SK-N-SH (cell line): ENCODE measurements around the gene SLC25A30. TPM values are rescaled to one million over a fixed set of nuclear protein-coding genes. Genes with fewer than 3 reads are reported as not detected.

Experiments used
- CTCF ChIA-PET: fragments of 300-600, 350-600 bp; formaldehyde crosslinking; extraction: SDS; loops from one replicate; lab custom pipeline; 2021; lab: Yijun Ruan, JAX
- POLR2A ChIA-PET: fragments of 350-600 bp; sonication (Branson Sonifier 250); formaldehyde crosslinking; extraction: SDS; loops from one replicate; lab custom pipeline; 2020; ENCODE audit warnings: antibody characterized with exemption, inconsistent platforms; lab: Yijun Ruan, JAX
- DNase-seq: peaks from one replicate; pipeline ENCODE4 v3.0.0; 2012
- H2AFZ ChIP-seq: fragments of 200-600 bp; sonication (generic); 2 replicates; pipeline ENCODE4 v1.8.1; 2016; ENCODE audit warnings: antibody characterized with exemption, mild to moderate bottlenecking, low read depth
- H3F3A ChIP-seq: fragments of 200-600 bp; sonication (generic); replicated peaks from 2 replicates; pipeline ENCODE3; 2016; ENCODE audit warnings: antibody characterized with exemption, mild to moderate bottlenecking; ENCODE audit not compliant: insufficient read depth
- H3K27ac ChIP-seq, 2 experiments: fragments of 200-500 bp in 1 of 2; fragments of 200-600 bp in 1 of 2; sonication (Bioruptor generic) in 1 of 2; sonication (generic), shearing (Covaris generic) in 1 of 2; 2 replicates each; pipeline versions ENCODE4 v1.5.1 to v1.6.1; 2014 to 2016; ENCODE audit warnings: low read depth in 2 of 2, inconsistent platforms in 1 of 2, low read length in 1 of 2, mild to moderate bottlenecking in 1 of 2, mixed read lengths in 1 of 2
- H3K27me3 ChIP-seq: fragments of 200-600 bp; sonication (generic), shearing (Covaris generic); 2 replicates; pipeline ENCODE4 v1.6.1; 2016; ENCODE audit warnings: mixed run types; ENCODE audit not compliant: insufficient read depth
- H3K36me3 ChIP-seq, 2 experiments: fragments of 200-500 bp in 1 of 2; fragments of 200-600 bp in 1 of 2; sonication (Bioruptor generic) in 1 of 2; sonication (generic) in 1 of 2; replicated peaks in 1 of 2; 2 replicates each; pipeline versions ENCODE3 to v1.5.1; 2014 to 2016; ENCODE audit warnings: low read length in 1 of 2, mild to moderate bottlenecking in 1 of 2; ENCODE audit not compliant: insufficient read depth in 2 of 2, control insufficient read depth in 1 of 2
- H3K4me1 ChIP-seq, 2 experiments: fragments of 200-500 bp in 1 of 2; fragments of 200-600 bp in 1 of 2; sonication (Bioruptor generic) in 1 of 2; sonication (generic), shearing (Covaris generic) in 1 of 2; 2 replicates each; pipeline versions ENCODE4 v1.5.1 to v1.6.1; 2014 to 2016; ENCODE audit warnings: low read depth in 1 of 2, low read length in 1 of 2, mixed run types in 1 of 2; ENCODE audit not compliant: insufficient read depth in 2 of 2, control insufficient read depth in 1 of 2
- H3K4me2 ChIP-seq: fragments of 200-600 bp; sonication (generic), shearing (Covaris generic); 2 replicates; pipeline ENCODE4 v1.6.1; 2017; ENCODE audit warnings: mixed run types
- H3K4me3 ChIP-seq, 2 experiments: fragments of 200-500 bp in 1 of 2; fragments of 200-600 bp in 1 of 2; sonication (Bioruptor generic) in 1 of 2; sonication (generic), shearing (Covaris generic) in 1 of 2; 2 replicates each; pipeline versions ENCODE4 v1.5.1 to v1.8.1; 2014 to 2016; ENCODE audit warnings: low read depth in 2 of 2, inconsistent platforms in 1 of 2, low read length in 1 of 2, mild to moderate bottlenecking in 1 of 2, mixed read lengths in 1 of 2, moderate library complexity in 1 of 2
- H3K79me2 ChIP-seq: fragments of 200-600 bp; sonication (generic); 2 replicates; pipeline ENCODE4 v1.8.1; 2017; ENCODE audit warnings: mild to moderate bottlenecking; ENCODE audit not compliant: insufficient read depth
- H3K9ac ChIP-seq: fragments of 200-600 bp; sonication (generic); 2 replicates; pipeline ENCODE4 v1.6.1; 2017; ENCODE audit warnings: mixed run types
- H3K9me2 ChIP-seq: fragments of 200-600 bp; sonication (generic); 2 replicates; pipeline ENCODE4 v1.6.1; 2017; ENCODE audit warnings: mixed run types
- H3K9me3 ChIP-seq: fragments of 200-600 bp; sonication (generic); 2 replicates; pipeline ENCODE4 v1.6.1; 2017; ENCODE audit warnings: mixed run types, mild to moderate bottlenecking, moderate library complexity
- H4K20me1 ChIP-seq: fragments of 200-600 bp; sonication (generic); 2 replicates; pipeline ENCODE4 v1.6.1; 2017; ENCODE audit warnings: mild to moderate bottlenecking, mixed run types; ENCODE audit not compliant: insufficient read depth
- EP300 ChIP-seq, 2 experiments: IDR thresholded peaks; 2 replicates each; pipeline versions ENCODE4 v1.4.0 to v1.6.1; 2012; ENCODE audit warnings: borderline replicate concordance in 1 of 2, low read depth in 1 of 2, low read length in 1 of 2
- FOSL2 ChIP-seq: IDR thresholded peaks from 2 replicates; pipeline ENCODE4 v1.4.0; 2012; ENCODE audit warnings: low read depth, mild to moderate bottlenecking, moderate library complexity, borderline replicate concordance
- JUND ChIP-seq: IDR thresholded peaks from 2 replicates; pipeline ENCODE4 v1.4.0; 2012
- MXI1 ChIP-seq: IDR thresholded peaks from 2 replicates; pipeline ENCODE4 v1.6.1; 2012; ENCODE audit warnings: mild to moderate bottlenecking, low read depth, low read length, improper control_type of control experiment
- NFIC ChIP-seq: IDR thresholded peaks from 2 replicates; pipeline ENCODE4 v1.4.0; 2012; ENCODE audit warnings: borderline replicate concordance
- RAD21 ChIP-seq: IDR thresholded peaks from 2 replicates; pipeline ENCODE4 v1.6.1; 2012; ENCODE audit warnings: mild to moderate bottlenecking, low read length
- RFX5 ChIP-seq: IDR thresholded peaks from 2 replicates; pipeline ENCODE4 v1.6.1; 2012; ENCODE audit warnings: mild to moderate bottlenecking, improper control_type of control experiment, low read length
- TCF12 ChIP-seq: IDR thresholded peaks from 2 replicates; pipeline ENCODE4 v1.4.0; 2012
- TEAD4 ChIP-seq: IDR thresholded peaks from 2 replicates; pipeline ENCODE4 v1.4.0; 2012; ENCODE audit warnings: mild to moderate bottlenecking, borderline replicate concordance; ENCODE audit not compliant: insufficient read depth
- WGBS: methylation state at CpG from one replicate; pipeline ENCODE4 v1.1.6; 2017; ENCODE audit warnings: low lambda C conversion rate; 5-methylcytosine and 5-hydroxymethylcytosine counted together
- polyA plus RNA-seq, 3 experiments: library from polyadenylated mRNA; depleted of rRNA; stranded (reverse); fragments of >200 nt; gene quantifications; 2 replicates each; pipeline ENCODE4 v1.2.3, GENCODE V29; 2012
- TF ChIP-seq, protein P1 (sequence below): IDR thresholded peaks from 2 replicates; pipeline ENCODE4; 2012
- TF ChIP-seq, protein P2 (sequence below): fragments of 200-600 bp; sonication (generic); IDR thresholded peaks from 2 replicates; pipeline ENCODE4 v1.6.1; 2017; ENCODE audit warnings: antibody characterized with exemption, mild to moderate bottlenecking, moderate library complexity

The SLC25A30 gene
- polyA plus RNA-seq, 1 of the 3 experiments (the other 2 are of a cell fraction), result 9.6 TPM

DNA sequence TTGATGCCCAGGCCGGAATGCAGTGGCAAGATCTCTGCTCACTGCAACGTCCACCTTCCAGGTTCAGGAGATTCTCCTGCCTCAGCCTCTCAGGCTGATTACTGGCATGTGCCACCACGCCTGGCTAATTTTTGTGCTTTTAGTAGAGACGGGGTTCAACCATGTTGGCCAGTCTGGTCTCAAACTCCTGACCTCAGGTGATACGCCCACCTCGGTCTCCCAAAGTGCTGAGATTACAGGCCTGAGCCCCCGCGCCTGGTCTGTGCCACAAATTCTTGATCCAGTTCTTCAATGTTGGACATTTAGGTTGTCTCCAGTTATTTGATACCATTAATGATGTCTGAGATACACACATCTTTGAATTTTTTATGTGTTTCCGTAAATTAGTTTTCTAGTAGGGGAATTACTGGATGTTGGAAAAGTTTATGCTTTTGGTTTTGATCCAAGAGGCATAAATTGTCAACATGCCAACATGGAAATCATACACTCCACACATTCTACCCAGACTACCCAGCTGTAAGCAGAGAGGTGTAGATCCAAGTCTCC, 46.0 kb upstream of the SLC25A30 start:
- Histone ChIP-seq H3K9me3 (no peaks in the 10 kb centered on the region), H3K4me1 (peaks cover 5 to 16% of the 10 kb centered on the region in 2 experiments; a peak in 3 of 4 replicates)
- CTCF ChIA-PET, result interaction anchor here (1.0 kb wide), 1 partner anchor 11 kb away, joined by 3 read pairs; no protein-coding TSS in a partner anchor

DNA sequence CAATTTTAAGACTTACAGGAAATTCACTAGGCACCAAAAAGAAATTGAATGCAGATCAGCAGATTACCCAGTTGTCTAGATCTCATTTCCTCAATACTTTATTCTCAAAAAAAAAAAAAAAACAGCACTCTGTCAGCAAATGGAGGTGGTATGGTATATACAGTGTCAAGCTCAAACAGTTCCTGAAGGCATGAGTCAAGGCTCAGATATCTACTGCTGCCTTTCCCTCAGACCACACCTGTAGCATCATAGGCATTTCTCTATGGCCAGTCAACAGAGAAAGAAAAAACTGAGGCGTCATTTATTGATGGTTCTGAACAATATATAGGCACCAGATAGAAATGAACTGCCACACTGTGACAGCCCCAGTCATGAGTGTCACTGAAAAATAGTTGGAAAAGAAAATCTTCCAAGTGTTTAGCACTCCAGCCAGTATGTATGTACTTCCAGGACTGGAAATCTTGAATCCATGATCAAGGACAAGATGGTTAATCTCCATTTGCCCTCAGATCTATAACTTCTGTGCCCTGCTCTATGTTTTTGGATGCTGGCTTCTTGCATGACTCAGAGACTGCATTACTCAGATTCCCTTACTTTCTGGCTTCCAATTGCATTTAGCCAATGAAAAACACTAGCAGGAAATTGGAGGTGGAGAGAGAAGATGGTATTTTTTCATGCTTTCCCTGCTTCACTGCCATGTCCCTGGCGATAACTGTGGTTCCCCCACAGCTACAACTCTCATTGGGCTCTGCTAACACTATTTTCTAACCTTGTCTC, 38.2 kb upstream of the SLC25A30 start:
- CTCF ChIA-PET, result no interaction called here
- Histone ChIP-seq H3K9ac (no peak overlapping the region), H3K9me3 (no peaks in the 10 kb centered on the region), H3K9me2 (no peaks in the 10 kb centered on the region)
- DNase-seq, result no peak
- no peak for TF ChIP-seq TCF12
- TF ChIP-seq FOSL2, result peak; percentile 59; the same call in 1 of the 2 replicates
- TF ChIP-seq JUND, result peak; percentile 36; the same call in 1 of the 2 replicates
- no peak for TF ChIP-seq RFX5
- no peak for TF ChIP-seq MXI1
- TF ChIP-seq, protein P1, sequence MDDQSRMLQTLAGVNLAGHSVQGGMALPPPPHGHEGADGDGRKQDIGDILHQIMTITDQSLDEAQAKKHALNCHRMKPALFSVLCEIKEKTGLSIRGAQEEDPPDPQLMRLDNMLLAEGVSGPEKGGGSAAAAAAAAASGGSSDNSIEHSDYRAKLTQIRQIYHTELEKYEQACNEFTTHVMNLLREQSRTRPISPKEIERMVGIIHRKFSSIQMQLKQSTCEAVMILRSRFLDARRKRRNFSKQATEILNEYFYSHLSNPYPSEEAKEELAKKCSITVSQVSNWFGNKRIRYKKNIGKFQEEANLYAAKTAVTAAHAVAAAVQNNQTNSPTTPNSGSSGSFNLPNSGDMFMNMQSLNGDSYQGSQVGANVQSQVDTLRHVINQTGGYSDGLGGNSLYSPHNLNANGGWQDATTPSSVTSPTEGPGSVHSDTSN, result no peak
- TF ChIP-seq, all 33 proteins: peak for 2
- H3K36me3 ChIP-seq, result no peaks in the 10 kb centered on the region
- no peak overlapping the region; a peak in 1 of 4 replicates for H3K4me3 ChIP-seq
- peaks cover 0 to 5% of the 10 kb centered on the region in 2 experiments; a peak in 1 of 4 replicates for H3K4me1 ChIP-seq
- H3F3A ChIP-seq, result peaks cover 5% of the 10 kb centered on the region
- H4K20me1 ChIP-seq, result no peaks in the 10 kb centered on the region
- no peaks in the 10 kb centered on the region for H3K79me2 ChIP-seq
- H2AFZ ChIP-seq, result peak overlapping the region; percentile 70; the same call in 1 of the 2 replicates
- H3K27ac ChIP-seq, result peak overlapping the region in 1 of 2 experiments; percentile 16; a peak in 1 of 4 replicates
- WGBS, result 57% methylated on average over 2 of the region's 2 CpGs
- no peak overlapping the region for H3K4me2 ChIP-seq
- POLR2A ChIA-PET, result no interaction called here
- H3K27me3 ChIP-seq, result no peaks in the 10 kb centered on the region

More for the DNA sequence above, 46.0 kb upstream of the SLC25A30 start:
- no peaks in the 10 kb centered on the region for H3K9me2 ChIP-seq
- H3K27me3 ChIP-seq, result no peaks in the 10 kb centered on the region
- peaks cover 4 to 16% of the 10 kb centered on the region in 2 experiments for H3K36me3 ChIP-seq
- peaks cover 15% of the 10 kb centered on the region for H3F3A ChIP-seq
- POLR2A ChIA-PET, result interaction anchor here (1.0 to 1.4 kb wide), 2 partner anchors 123 to 124 kb away, joined by 4 to 7 read pairs; partner anchors contain the start of gene TPT1
- no peak for DNase-seq
- H3K79me2 ChIP-seq, result peaks cover 49% of the 10 kb centered on the region
- H3K27ac ChIP-seq, result peak overlapping the region; percentile 85 to 91
- H2AFZ ChIP-seq, result peak overlapping the region; percentile 94
- peaks cover 38% of the 10 kb centered on the region for H4K20me1 ChIP-seq
- peak overlapping the region; percentile 94; the same call in 1 of the 2 replicates for H3K9ac ChIP-seq
- H3K4me2 ChIP-seq, result peak overlapping the region; percentile 38
- H3K4me3 ChIP-seq, result peak overlapping the region; percentile 88 to 99
- TF ChIP-seq TEAD4 (no peak), EP300 (IDR thresholded peaks at IDR 0.05; ENCODE audit: borderline replicate concordance in 1 of 2, low read depth in 1 of 2, low read length in 1 of 2) (0 out of 4 replicates have a peak, but pooled peaks of 1 of the 2 experiments have one; percentile 40), RAD21 (peak; percentile 30; the same call in 1 of the 2 replicates), NFIC (peak; percentile 30; the same call in 1 of the 2 replicates)
- TF ChIP-seq, protein P2, sequence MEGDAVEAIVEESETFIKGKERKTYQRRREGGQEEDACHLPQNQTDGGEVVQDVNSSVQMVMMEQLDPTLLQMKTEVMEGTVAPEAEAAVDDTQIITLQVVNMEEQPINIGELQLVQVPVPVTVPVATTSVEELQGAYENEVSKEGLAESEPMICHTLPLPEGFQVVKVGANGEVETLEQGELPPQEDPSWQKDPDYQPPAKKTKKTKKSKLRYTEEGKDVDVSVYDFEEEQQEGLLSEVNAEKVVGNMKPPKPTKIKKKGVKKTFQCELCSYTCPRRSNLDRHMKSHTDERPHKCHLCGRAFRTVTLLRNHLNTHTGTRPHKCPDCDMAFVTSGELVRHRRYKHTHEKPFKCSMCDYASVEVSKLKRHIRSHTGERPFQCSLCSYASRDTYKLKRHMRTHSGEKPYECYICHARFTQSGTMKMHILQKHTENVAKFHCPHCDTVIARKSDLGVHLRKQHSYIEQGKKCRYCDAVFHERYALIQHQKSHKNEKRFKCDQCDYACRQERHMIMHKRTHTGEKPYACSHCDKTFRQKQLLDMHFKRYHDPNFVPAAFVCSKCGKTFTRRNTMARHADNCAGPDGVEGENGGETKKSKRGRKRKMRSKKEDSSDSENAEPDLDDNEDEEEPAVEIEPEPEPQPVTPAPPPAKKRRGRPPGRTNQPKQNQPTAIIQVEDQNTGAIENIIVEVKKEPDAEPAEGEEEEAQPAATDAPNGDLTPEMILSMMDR, result peak; percentile 45; the same call in 1 of the 2 replicates
- 92% methylated on average over 9 of the region's 9 CpGs for WGBS
